PC-3 (cell line): ENCODE measurements around the gene UGT1A10. TPM values are rescaled to one million over a fixed set of nuclear protein-coding genes. Genes with fewer than 3 reads are reported as not detected.

Experiments used
- ATAC-seq: fragments of 200-7000 bp; cut with Tn5 transposase; 2 replicates; pipeline ENCODE4 v1.9.1; 2020; ENCODE audit warnings: mild to moderate bottlenecking, moderate library complexity
- BruUV-seq: library from RNA; stranded (reverse); fragments of 400-500 nt; replicated peaks from 2 replicates; lab custom pipeline; 2021; lab: Mats Ljungman, UMichigan
- CTCF ChIA-PET: fragments of 300-600 bp; sonication (Branson Sonifier 250); formaldehyde crosslinking; loops from one replicate; lab custom pipeline; 2022; ENCODE audit warnings: antibody characterized with exemption; lab: Charles Lee
- POLR2A ChIA-PET: fragments of 300-600 bp; sonication (Branson Sonifier 250); formaldehyde crosslinking; loops from one replicate; lab custom pipeline; 2022; ENCODE audit warnings: antibody characterized with exemption; ENCODE audit not compliant: unreplicated experiment; lab: Charles Lee
- DNase-seq: peaks from one replicate; pipeline ENCODE4 v3.0.0-alpha.2; 2015
- H2AFZ ChIP-seq: fragments of 300-600 bp; sonication (generic); 2 replicates; pipeline ENCODE4 v1.6.0; 2016; ENCODE audit warnings: antibody characterized with exemption, low read length
- H3F3A ChIP-seq: fragments of 300-600 bp; sonication (generic); one replicate; pipeline ENCODE4 v1.6.0; 2017; ENCODE audit warnings: antibody characterized with exemption, low read length, control low read depth, mild to moderate bottlenecking; ENCODE audit not compliant: unreplicated experiment
- H3K27ac ChIP-seq: fragments of 300-600 bp; sonication (generic); 2 replicates; pipeline ENCODE4 v1.5.1; 2016; ENCODE audit warnings: mild to moderate bottlenecking, low read length
- H3K27me3 ChIP-seq: fragments of 300-600 bp; sonication (generic); 2 replicates; pipeline ENCODE4 v1.6.1; 2016; ENCODE audit warnings: low read length, mixed read lengths
- H3K36me3 ChIP-seq: fragments of 300-600 bp; sonication (generic); 2 replicates; pipeline ENCODE4 v1.6.1; 2016; ENCODE audit warnings: low read depth, mixed run types, low read length, mixed read lengths
- H3K4me1 ChIP-seq: fragments of 300-600 bp; sonication (generic); 2 replicates; pipeline ENCODE4 v1.5.1; 2016; ENCODE audit warnings: low read length; ENCODE audit not compliant: insufficient read depth
- H3K4me2 ChIP-seq: fragments of 300-600 bp; sonication (generic); 2 replicates; pipeline ENCODE4 v1.6.0; 2016; ENCODE audit warnings: low read length
- H3K4me3 ChIP-seq: fragments of 300-600 bp; sonication (generic); 2 replicates; pipeline ENCODE4 v1.5.1; 2016; ENCODE audit warnings: mild to moderate bottlenecking, low read length, mixed read lengths
- H3K79me2 ChIP-seq: fragments of 300-600 bp; sonication (generic); 2 replicates; pipeline ENCODE4 v1.6.1; 2017; ENCODE audit warnings: low read length, mixed read lengths
- H3K9ac ChIP-seq: fragments of 300-600 bp; sonication (generic); 2 replicates; pipeline ENCODE4 v1.6.0; 2016; ENCODE audit warnings: mild to moderate bottlenecking, low read length
- H3K9me2 ChIP-seq: fragments of 300-600 bp; sonication (generic); replicated peaks from 2 replicates; pipeline ENCODE4 v1.6.1; 2016; ENCODE audit warnings: mixed run types, low read length, mixed read lengths
- H3K9me3 ChIP-seq: fragments of 300-600 bp; sonication (generic); 2 replicates; pipeline ENCODE4 v1.6.1; 2016; ENCODE audit warnings: low read length, mixed read lengths
- H4K20me1 ChIP-seq: fragments of 300-600 bp; sonication (generic); 2 replicates; pipeline ENCODE4 v1.6.1; 2016; ENCODE audit warnings: low read length, mixed read lengths
- CTCF ChIP-seq: fragments of 300-600 bp; sonication (generic); conservative IDR thresholded peaks from 2 replicates; pipeline ENCODE4 v1.5.1; 2017; ENCODE audit warnings: antibody characterized with exemption, low read depth, mild to moderate bottlenecking, low read length
- EZH2 ChIP-seq: fragments of 300-600 bp; sonication (generic); IDR thresholded peaks from one replicate; pipeline ENCODE4 v1.6.1; 2017; ENCODE audit warnings: antibody characterized with exemption, mild to moderate bottlenecking, low read length; ENCODE audit not compliant: unreplicated experiment
- EZH2phosphoT487 ChIP-seq: fragments of 300-600 bp; sonication (generic); IDR thresholded peaks from 2 replicates; pipeline ENCODE4 v1.6.1; 2018; ENCODE audit warnings: mild to moderate bottlenecking, antibody characterized with exemption, low read length, borderline replicate concordance
- intact Hi-C: fragments of 100-400 bp; cut with micrococcal nuclease; formaldehyde crosslinking; loops from 2 replicates; pipeline ENCODE4 v1.9.0; 2023
- total RNA-seq: library from RNA; depleted of rRNA; stranded (reverse); fragments of >200 nt; gene quantifications from 2 replicates; pipeline ENCODE4 v1.2.3, GENCODE V29; 2014

UGT1A10 gene
- total RNA-seq, 1 experiment from 2014 or later: not detected

- Histone ChIP-seq H3K9me2 (no peaks in the 10 kb centered on the region), H3K4me2 (no peak overlapping the region), H3K9ac (no peak overlapping the region), H3K79me2 (no peaks in the 10 kb centered on the region), H3K4me1 (no peaks in the 10 kb centered on the region), H3F3A (no peaks in the 10 kb centered on the region), H3K4me3 (no peak overlapping the region), H4K20me1 (no peaks in the 10 kb centered on the region), H3K36me3 (no peaks in the 10 kb centered on the region), H3K9me3 (0 out of 2 replicates have a peak, but pooled peaks cover under 1% of the 10 kb centered on the region), H2AFZ (no peak overlapping the region), H3K27ac (no peak overlapping the region), H3K27me3 (no peaks in the 10 kb centered on the region)
- intact Hi-C loops: no loop called here
- POLR2A ChIA-PET: no interaction called here
- DNase-seq: no peak
- TF ChIP-seq CTCF: no peak
- no peak for TF ChIP-seq EZH2phosphoT487
- no peak for TF ChIP-seq EZH2
- ATAC-seq: no peak
- CTCF ChIA-PET: no interaction called here
- BruUV-seq: no TSS peak
Measured at GRCh38 chr2:233597522-233597921, 38.7 kb upstream of the UGT1A10 start.

GRCh38 chr2:233598952-233599351 lies 37.3 kb upstream of the UGT1A10 start:
- Histone ChIP-seq H3K27me3 (no peaks in the 10 kb centered on the region), H3K4me3 (no peak overlapping the region), H2AFZ (no peak overlapping the region), H3K4me1 (no peaks in the 10 kb centered on the region), H3K4me2 (no peak overlapping the region), H4K20me1 (no peaks in the 10 kb centered on the region), H3K79me2 (no peaks in the 10 kb centered on the region), H3K36me3 (no peaks in the 10 kb centered on the region), H3F3A (no peaks in the 10 kb centered on the region), H3K27ac (no peak overlapping the region), H3K9me3 (0 out of 2 replicates have a peak, but pooled peaks cover 4% of the 10 kb centered on the region), H3K9ac (no peak overlapping the region), H3K9me2 (no peaks in the 10 kb centered on the region)
- TF ChIP-seq CTCF (no peak), EZH2phosphoT487 (no peak), EZH2 (no peak)
- intact Hi-C loops: no loop called here
- no TSS peak for BruUV-seq
- POLR2A ChIA-PET: no interaction called here
- CTCF ChIA-PET: no interaction called here
- no peak for ATAC-seq
- no peak for DNase-seq

- no peak overlapping the region for H3K9ac ChIP-seq
- no peaks in the 10 kb centered on the region for H3K4me1 ChIP-seq
- ChIA-PET CTCF (no interaction called here), POLR2A (interaction anchor here (0.5 kb wide), 1 partner anchor 33 kb away, joined by 3 read pairs; no protein-coding TSS in a partner anchor)
- no peak for DNase-seq
- H3K27ac ChIP-seq: no peak overlapping the region
- H3K4me2 ChIP-seq: no peak overlapping the region
- H3K27me3 ChIP-seq: no peaks in the 10 kb centered on the region
- no peaks in the 10 kb centered on the region for H3K79me2 ChIP-seq
- TF ChIP-seq EZH2: no peak
- no peak for TF ChIP-seq CTCF
- TF ChIP-seq EZH2phosphoT487: no peak
- no peaks in the 10 kb centered on the region for H3K36me3 ChIP-seq
- no peaks in the 10 kb centered on the region for H3F3A ChIP-seq
- H3K9me3 ChIP-seq: 0 out of 2 replicates have a peak, but pooled peaks cover 4% of the 10 kb centered on the region
- ATAC-seq: no peak
- no peaks in the 10 kb centered on the region for H4K20me1 ChIP-seq
- no peak overlapping the region for H3K4me3 ChIP-seq
- BruUV-seq: no TSS peak
- intact Hi-C loops: no loop called here
- no peak overlapping the region for H2AFZ ChIP-seq
- H3K9me2 ChIP-seq: no peaks in the 10 kb centered on the region
Measured at GRCh38 chr2:233600386-233600785, 35.9 kb upstream of the UGT1A10 start.
